ENCODE results near the gene PARP16.

Gene PARP16

GRCh38 chr15:65208647-65209046 lies 78.0 kb downstream of the PARP16 start:
- no peak for DNase-seq (ENCODE audit: low read depth in 1 of 2, low spot score in 1 of 2)
